WERI-Rb-1 (cell line): ENCODE data around the gene CSGALNACT2.

Experiments
- DNase-seq: peaks from one replicate; pipeline ENCODE4 v3.0.0-alpha.2; 2020
- H3K27ac ChIP-seq: fragments of 250-450 bp; sonication (Bioruptor Pico); 2 replicates; pipeline ENCODE4 v1.5.1; 2020; ENCODE audit warnings: mild to moderate bottlenecking, moderate library complexity
- H3K27me3 ChIP-seq: fragments of 250-450 bp; sonication (Bioruptor Pico); 2 replicates; pipeline ENCODE4 v1.5.1; 2021; ENCODE audit warnings: mild to moderate bottlenecking, low read depth, moderate library complexity; ENCODE audit not compliant: insufficient read depth, severe bottlenecking
- H3K36me3 ChIP-seq: fragments of 250-450 bp; sonication (Bioruptor Pico); 2 replicates; pipeline ENCODE4 v1.5.1; 2020; ENCODE audit warnings: mild to moderate bottlenecking, moderate library complexity
- H3K4me3 ChIP-seq: 2 replicates; pipeline ENCODE4 v1.5.1; 2011; ENCODE audit warnings: low read depth, mild to moderate bottlenecking, control low read depth, low read length
- H3K9me3 ChIP-seq: fragments of 250-450 bp; sonication (Bioruptor Pico); 2 replicates; pipeline ENCODE4 v1.5.1; 2021; ENCODE audit warnings: mild to moderate bottlenecking, moderate library complexity; ENCODE audit not compliant: severe bottlenecking
- TF ChIP-seq, protein P1 (sequence below): IDR thresholded peaks from 2 replicates; pipeline ENCODE4 v1.5.1; 2011; ENCODE audit warnings: low read depth, mild to moderate bottlenecking, control low read depth, inconsistent platforms, low read length

CSGALNACT2 gene

DNA sequence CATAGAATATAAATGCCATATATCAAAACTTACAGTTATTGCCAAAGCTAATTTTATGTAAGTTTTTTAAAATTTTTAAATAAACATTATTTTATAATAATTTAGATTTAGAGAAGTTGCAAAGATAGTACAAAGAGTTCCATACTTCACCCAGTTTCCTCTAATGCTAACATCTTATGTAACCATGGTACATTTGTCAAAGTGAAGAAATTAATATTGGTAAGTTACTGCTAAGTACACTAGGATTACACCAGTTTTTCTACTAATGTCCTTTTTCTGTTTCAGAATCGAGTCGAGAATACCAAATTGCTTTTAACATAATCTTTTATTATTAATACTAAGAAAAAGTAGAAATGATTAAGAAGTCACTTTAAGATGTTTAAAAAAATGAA lies 29.2 kb downstream of the CSGALNACT2 start:
- no peaks in the 10 kb centered on the region for H3K27me3 ChIP-seq
- no peak overlapping the region for H3K4me3 ChIP-seq
- TF ChIP-seq, protein P1, sequence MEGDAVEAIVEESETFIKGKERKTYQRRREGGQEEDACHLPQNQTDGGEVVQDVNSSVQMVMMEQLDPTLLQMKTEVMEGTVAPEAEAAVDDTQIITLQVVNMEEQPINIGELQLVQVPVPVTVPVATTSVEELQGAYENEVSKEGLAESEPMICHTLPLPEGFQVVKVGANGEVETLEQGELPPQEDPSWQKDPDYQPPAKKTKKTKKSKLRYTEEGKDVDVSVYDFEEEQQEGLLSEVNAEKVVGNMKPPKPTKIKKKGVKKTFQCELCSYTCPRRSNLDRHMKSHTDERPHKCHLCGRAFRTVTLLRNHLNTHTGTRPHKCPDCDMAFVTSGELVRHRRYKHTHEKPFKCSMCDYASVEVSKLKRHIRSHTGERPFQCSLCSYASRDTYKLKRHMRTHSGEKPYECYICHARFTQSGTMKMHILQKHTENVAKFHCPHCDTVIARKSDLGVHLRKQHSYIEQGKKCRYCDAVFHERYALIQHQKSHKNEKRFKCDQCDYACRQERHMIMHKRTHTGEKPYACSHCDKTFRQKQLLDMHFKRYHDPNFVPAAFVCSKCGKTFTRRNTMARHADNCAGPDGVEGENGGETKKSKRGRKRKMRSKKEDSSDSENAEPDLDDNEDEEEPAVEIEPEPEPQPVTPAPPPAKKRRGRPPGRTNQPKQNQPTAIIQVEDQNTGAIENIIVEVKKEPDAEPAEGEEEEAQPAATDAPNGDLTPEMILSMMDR: no peak
- no peak overlapping the region for H3K27ac ChIP-seq
- H3K9me3 ChIP-seq: no peaks in the 10 kb centered on the region
- no peaks in the 10 kb centered on the region for H3K36me3 ChIP-seq
- DNase-seq: no peak

DNA sequence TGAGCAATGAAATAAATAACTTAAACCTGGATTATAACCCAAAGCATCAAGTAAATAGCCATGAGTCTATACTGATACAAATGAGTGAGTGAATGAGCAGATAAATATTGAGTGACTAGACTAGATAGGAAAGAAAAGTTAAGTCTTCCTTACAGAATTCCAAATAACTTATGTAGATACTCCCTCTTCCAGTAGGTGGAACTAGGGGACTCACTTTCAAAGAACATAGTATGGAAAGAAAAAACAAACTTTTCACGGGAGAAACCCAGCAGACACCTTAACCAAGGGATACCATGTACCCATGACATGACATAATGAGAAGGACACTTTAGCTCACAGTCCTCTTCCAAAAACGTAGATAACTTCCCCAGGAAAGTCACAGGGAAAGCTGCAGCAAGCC lies 32.2 kb downstream of the CSGALNACT2 start:
- DNase-seq: no peak
- TF ChIP-seq, protein P1: no peak

DNA sequence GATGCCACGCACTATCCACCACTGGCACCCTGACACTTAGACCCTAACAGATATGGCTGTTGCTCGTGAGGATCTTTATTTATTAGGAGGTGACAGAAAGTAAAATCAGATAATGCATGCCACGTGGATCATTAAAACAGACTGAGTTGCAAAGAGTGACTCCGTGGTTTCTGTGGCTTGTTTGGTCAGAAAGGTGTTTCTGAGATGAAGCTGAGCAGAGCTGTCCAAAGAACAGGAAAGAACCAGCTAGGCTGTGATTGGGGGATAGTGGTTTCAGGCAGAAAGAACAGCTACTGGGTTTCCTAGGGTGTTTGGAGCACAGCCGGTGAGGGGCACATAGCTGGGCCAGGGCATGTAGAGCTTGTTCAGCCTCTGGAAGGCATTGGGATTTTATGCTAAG lies 34.4 kb downstream of the CSGALNACT2 start:
- Histone ChIP-seq H3K4me3 (no peak overlapping the region), H3K9me3 (no peaks in the 10 kb centered on the region), H3K27ac (no peak overlapping the region), H3K27me3 (no peaks in the 10 kb centered on the region), H3K36me3 (peaks cover 9% of the 10 kb centered on the region)
- TF ChIP-seq, protein P1: no peak
- DNase-seq: no peak

More for the DNA sequence above, 32.2 kb downstream of the CSGALNACT2 start:
- Histone ChIP-seq H3K27ac (no peak overlapping the region), H3K9me3 (no peaks in the 10 kb centered on the region), H3K27me3 (no peaks in the 10 kb centered on the region), H3K4me3 (no peak overlapping the region), H3K36me3 (no peaks in the 10 kb centered on the region)

DNA sequence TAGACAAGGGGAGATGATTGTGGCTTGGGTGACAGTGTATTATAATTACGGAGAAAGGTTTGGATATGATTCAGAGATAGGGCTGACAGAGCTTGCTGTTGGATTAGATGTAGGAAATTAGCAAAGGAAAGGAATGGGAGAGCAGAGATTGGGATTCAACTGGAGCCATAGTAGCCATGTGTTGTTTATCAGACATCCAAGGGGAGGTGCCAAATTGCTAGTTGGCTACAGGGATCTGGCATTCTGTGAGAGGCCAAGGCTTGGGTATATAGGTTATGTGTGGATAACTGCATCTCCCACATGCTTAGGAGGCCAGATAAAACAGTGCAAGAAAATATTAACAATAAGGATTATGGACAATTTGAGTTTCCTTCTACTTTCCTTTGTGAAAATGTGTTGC lies 34.9 kb downstream of the CSGALNACT2 start:
- H3K27ac ChIP-seq: no peak overlapping the region
- H3K27me3 ChIP-seq: no peaks in the 10 kb centered on the region
- H3K4me3 ChIP-seq: no peak overlapping the region
- DNase-seq: no peak
- TF ChIP-seq, protein P1: no peak
- peaks cover 12% of the 10 kb centered on the region for H3K36me3 ChIP-seq
- no peaks in the 10 kb centered on the region for H3K9me3 ChIP-seq

DNA sequence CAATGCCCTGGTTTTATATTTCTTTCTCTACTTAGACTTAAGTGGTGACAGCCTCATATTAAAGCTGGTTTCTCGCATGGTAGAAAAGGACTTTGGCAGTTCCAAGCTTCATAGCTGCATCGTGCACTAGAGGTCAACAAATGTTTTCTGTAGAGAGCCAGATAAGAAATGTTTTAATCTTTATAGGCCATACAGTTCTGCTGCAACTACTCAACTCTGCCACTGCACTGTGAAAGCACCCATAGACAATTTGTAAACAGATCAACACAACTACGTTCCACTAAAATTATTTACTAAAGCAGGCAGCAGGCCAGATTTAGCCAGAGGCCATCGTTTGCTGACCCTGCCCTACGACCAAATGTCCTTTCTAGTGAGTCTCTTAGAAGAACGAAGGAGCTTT lies 36.7 kb downstream of the CSGALNACT2 start:
- Histone ChIP-seq H3K27me3 (no peaks in the 10 kb centered on the region), H3K4me3 (no peak overlapping the region), H3K9me3 (no peaks in the 10 kb centered on the region), H3K27ac (no peak overlapping the region), H3K36me3 (peaks cover 12% of the 10 kb centered on the region)
- TF ChIP-seq, protein P1: no peak
- DNase-seq: no peak

DNA sequence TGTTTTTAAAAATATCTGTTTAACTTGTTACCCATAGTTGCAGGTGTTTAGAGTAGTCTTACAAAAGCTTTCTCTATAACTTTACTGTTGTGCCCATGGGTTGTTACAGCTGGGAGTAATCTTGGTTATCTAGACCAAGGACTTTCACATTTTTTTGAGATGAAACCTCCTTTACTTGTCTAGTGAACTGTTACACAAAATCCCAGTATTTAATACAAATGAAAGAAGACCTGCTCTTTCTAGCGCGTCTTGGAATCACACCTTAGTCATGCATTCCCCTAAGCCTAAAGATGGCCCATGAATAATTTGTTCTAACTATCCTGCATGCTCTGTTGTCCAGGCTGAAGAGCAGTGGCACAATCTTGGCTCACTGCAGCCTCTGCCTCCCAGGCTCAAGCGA lies 38.0 kb downstream of the CSGALNACT2 start:
- no peak for DNase-seq
- Histone ChIP-seq H3K27ac (no peak overlapping the region), H3K36me3 (peaks cover 12% of the 10 kb centered on the region), H3K9me3 (no peaks in the 10 kb centered on the region), H3K4me3 (no peak overlapping the region), H3K27me3 (no peaks in the 10 kb centered on the region)
- TF ChIP-seq, protein P1: no peak
